ENCODE data around the gene TMEM219. TPM values are rescaled to one million over a fixed set of nuclear protein-coding genes. Genes with fewer than 3 reads are reported as not detected.
"Not testable (repeated sequence)": the region's sequence is repeated elsewhere in the genome, so short reads cannot be mapped to it uniquely, and the experiment has no call there.

Gene TMEM219
- total RNA-seq, 4 donors from 2014 or later = 48.1 to 120 (median 60.2) TPM

- in situ Hi-C loops (cut with MboI; ENCODE audit: low sequenced_read_pairs in 4 of 4) (loop anchor here in 1 of 4 donors (25.0 kb wide), 1 partner anchor 324 kb away; the partner anchor contains the start of gene QPRT), intact Hi-C loops (cut with DNase I; ENCODE audit: low total_unique reads) (no loop called here)
- Histone ChIP-seq H3K27ac (no peak within 1 kb of the TSS), H3K4me1 (peaks cover 3 to 9% of the 10 kb centered on the region in 2 donors), H3K9me3 (no peaks in the 10 kb centered on the region), H3K36me3 (no peaks in the 10 kb centered on the region), H3K27me3 (peaks cover 36 to 40% (median 37%) of the 10 kb centered on the region in 3 donors), H3K4me3 (peak within 1 kb of the TSS; percentile 18 to 41 (median 30))
- TF ChIP-seq POLR2A (IDR thresholded peaks at IDR 0.05) (no peak), CTCF (IDR thresholded peaks at IDR 0.05 in 4 of 5, conservative IDR thresholded peaks at IDR 0.05 in 1 of 5) (no peak)
- ATAC-seq (no peak), DNase-seq (no peak)
Measured at GRCh38 chr16:30010844-30011713, 49.2 kb downstream of the TMEM219 start, which contains the start of gene DOC2A. Gene DOC2A (minus strand): TSS chr16:30011027. CDS start chr16:30010222, 805 bp downstream.

DNA sequence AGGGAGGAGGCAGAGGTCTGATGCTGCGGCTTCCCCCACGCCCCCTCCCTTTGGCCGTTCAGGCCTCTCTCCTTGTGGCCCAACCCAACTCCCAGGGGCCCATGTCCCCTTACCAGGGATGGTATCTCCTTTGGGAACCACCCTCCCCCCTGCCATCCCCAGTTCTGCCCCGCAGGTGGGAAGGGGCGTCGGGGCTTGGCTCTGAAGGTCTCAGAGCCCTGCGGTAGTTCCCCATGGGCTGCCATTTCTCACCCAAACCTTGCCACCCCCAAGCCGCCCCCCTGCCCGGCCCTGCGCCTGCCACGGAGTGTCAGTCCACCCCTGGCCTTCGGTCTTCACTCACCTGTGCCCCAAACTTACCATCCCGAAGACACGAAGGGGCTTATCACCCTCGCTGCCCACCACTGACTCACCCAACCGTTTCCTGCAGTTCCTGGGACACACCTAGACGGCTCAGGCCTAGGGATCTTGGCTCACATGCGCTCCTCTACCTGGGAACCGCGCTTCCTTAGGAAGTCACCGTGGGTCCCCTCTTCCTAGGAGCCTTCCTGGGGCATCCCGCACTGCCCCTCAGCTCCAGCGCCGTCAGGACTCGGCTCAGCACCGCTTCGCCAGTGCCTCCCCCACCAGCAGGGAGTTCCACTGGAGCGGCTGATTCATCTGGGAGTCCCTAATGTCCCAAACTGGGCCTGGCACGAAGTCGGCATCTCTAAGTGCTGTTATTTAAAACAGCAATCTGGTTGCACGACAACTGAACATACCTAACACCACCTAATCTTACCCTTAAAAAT lies 50.0 kb downstream of the TMEM219 start:
- ATAC-seq (no peak), DNase-seq (no peak)
- Histone ChIP-seq H3K36me3 (no peaks in the 10 kb centered on the region), H3K27ac (no peak overlapping the region), H3K4me1 (peaks cover 3 to 9% of the 10 kb centered on the region in 2 donors), H3K4me3 (peak overlapping the region in 1 of 4 donors; percentile 23), H3K27me3 (peaks cover 36 to 40% (median 37%) of the 10 kb centered on the region in 3 donors), H3K9me3 (no peaks in the 10 kb centered on the region)
- in situ Hi-C loops (cut with MboI; ENCODE audit: low sequenced_read_pairs in 4 of 4) = loop anchor here in 1 of 4 donors (25.0 kb wide), 1 partner anchor 325 kb away; the partner anchor contains the start of gene QPRT
- intact Hi-C loops (cut with DNase I; ENCODE audit: low total_unique reads) = no loop called here
- no peak for TF ChIP-seq CTCF (IDR thresholded peaks at IDR 0.05 in 4 of 5, conservative IDR thresholded peaks at IDR 0.05 in 1 of 5)
- TF ChIP-seq POLR2A (IDR thresholded peaks at IDR 0.05) = no peak

- in situ Hi-C loops (cut with MboI; ENCODE audit: low sequenced_read_pairs in 4 of 4) = loop anchor here in 1 of 4 donors (25.0 kb wide), 1 partner anchor 325 kb away; the partner anchor contains the start of gene QPRT
- H3K4me1 ChIP-seq; DNase-seq; H3K27ac ChIP-seq; intact Hi-C loops (cut with DNase I; ENCODE audit: low total_unique reads); ATAC-seq; H3K9me3 ChIP-seq; H3K4me3 ChIP-seq; H3K36me3 ChIP-seq: not testable (repeated sequence)
- peaks cover 36 to 40% (median 37%) of the 10 kb centered on the region in 3 donors for H3K27me3 ChIP-seq
Measured at GRCh38 chr16:30012598-30012997, 50.7 kb downstream of the TMEM219 start.

DNA sequence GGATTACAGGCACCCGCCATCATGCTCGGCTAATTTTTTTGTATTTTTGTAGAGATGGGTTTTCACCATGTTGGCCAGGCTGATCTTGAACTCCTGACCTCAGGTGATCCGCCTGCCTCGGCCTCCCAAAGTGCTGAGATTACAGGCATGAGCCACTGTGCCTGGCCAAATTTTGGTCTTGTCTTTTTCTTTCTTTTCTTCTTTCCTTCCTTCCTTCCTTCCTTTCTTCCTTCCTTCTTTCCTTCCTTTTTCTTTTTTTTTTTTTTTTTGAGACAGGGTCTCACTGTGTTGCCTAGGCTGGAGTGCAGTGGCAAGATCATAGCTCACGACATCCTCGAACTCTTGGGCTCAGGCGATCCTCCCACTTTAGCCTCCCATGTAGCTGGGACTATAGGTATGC lies 53.6 kb downstream of the TMEM219 start:
- ATAC-seq; H3K4me3 ChIP-seq; H3K27ac ChIP-seq; intact Hi-C loops (cut with DNase I; ENCODE audit: low total_unique reads); DNase-seq; H3K9me3 ChIP-seq; H3K4me1 ChIP-seq; H3K36me3 ChIP-seq: not testable (repeated sequence)
- H3K27me3 ChIP-seq = peaks cover 17 to 20% (median 20%) of the 10 kb centered on the region in 3 donors
- in situ Hi-C loops (cut with MboI; ENCODE audit: low sequenced_read_pairs in 4 of 4) = loop anchor here in 1 of 4 donors (25.0 kb wide), 1 partner anchor 328 kb away; the partner anchor contains the start of gene QPRT

DNA sequence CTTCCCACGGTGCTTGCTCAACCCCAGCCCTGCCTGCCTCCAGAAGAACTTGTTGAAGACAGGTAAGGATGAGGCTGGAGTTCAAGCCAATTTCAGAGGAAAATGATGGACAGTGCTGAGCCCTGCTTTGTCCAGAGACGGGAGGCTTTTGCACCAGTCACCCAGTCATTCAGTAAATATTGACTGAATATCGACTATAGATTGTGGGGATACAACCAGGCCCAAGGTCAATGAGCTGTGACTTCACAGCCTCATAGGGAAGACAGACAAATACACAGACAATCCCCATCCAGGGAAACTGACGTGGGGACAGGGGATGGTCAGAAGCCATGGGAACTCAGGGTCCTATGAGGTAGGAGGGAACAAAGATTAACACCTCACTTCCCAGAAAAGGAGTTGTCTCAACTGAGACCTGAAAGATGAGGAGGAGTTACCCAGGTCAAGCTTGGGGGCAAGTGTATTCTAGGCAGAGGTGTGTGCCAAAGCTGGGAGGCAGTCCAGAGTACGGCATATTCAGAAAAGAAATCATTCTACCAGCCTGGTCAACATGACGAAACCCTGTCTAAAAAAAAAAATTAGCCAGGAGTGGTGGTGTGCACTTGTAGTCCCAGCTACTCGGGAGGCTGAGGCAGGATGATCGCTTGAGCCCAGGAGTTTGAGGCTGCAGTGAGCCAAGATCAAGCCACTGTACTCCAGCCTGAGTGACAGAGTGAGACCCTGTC lies 54.8 kb downstream of the TMEM219 start:
- no peak for TF ChIP-seq CTCF (IDR thresholded peaks at IDR 0.05 in 4 of 5, conservative IDR thresholded peaks at IDR 0.05 in 1 of 5)
- TF ChIP-seq POLR2A (IDR thresholded peaks at IDR 0.05) = no peak
- ATAC-seq (no peak), DNase-seq (no peak)
- in situ Hi-C loops (cut with MboI; ENCODE audit: low sequenced_read_pairs in 4 of 4) = loop anchor here in 1 of 4 donors (25.0 kb wide), 1 partner anchor 329 kb away; the partner anchor contains the start of gene QPRT
- Histone ChIP-seq H3K9me3 (no peaks in the 10 kb centered on the region), H3K4me3 (no peak overlapping the region), H3K4me1 (peaks cover 0 to 5% of the 10 kb centered on the region in 2 donors), H3K27me3 (peaks cover 7 to 13% (median 9%) of the 10 kb centered on the region in 3 donors), H3K27ac (no peak overlapping the region), H3K36me3 (no peaks in the 10 kb centered on the region)
- intact Hi-C loops (cut with DNase I; ENCODE audit: low total_unique reads) = no loop called here
